Muscle layer of duodenum (tissue), 2 donors: ENCODE data around the gene PLVAP.

Experiments
- H3K27ac ChIP-seq: one replicate; pipeline ENCODE4 v1.7.0; 2013; ENCODE audit warnings: mild to moderate bottlenecking, low read length
- H3K27me3 ChIP-seq: one replicate; pipeline ENCODE4 v1.7.0; 2013; ENCODE audit warnings: low read depth, mild to moderate bottlenecking, control low read depth, low read length
- H3K36me3 ChIP-seq, 2 donors: one replicate each; pipeline ENCODE4 v1.7.0; 2013; ENCODE audit warnings: low read length in 2 of 2, control low read depth in 1 of 2, mild to moderate bottlenecking in 1 of 2; ENCODE audit not compliant: insufficient read depth in 2 of 2, control insufficient read depth in 1 of 2
- H3K4me1 ChIP-seq, 2 donors: one replicate each; pipeline ENCODE4 v1.7.0; 2013; ENCODE audit warnings: low read length in 2 of 2, mild to moderate bottlenecking in 2 of 2, control low read depth in 1 of 2, moderate library complexity in 1 of 2; ENCODE audit not compliant: insufficient read depth in 2 of 2, control insufficient read depth in 1 of 2
- H3K4me3 ChIP-seq, 2 donors: one replicate each; pipeline ENCODE4 v1.7.0; 2013; ENCODE audit warnings: low read length in 2 of 2, low read depth in 1 of 2, mild to moderate bottlenecking in 1 of 2
- H3K9me3 ChIP-seq, 2 donors: one replicate each; pipeline ENCODE4 v1.7.0; 2013; ENCODE audit warnings: low read length in 2 of 2, control low read depth in 1 of 2, mild to moderate bottlenecking in 1 of 2; ENCODE audit not compliant: control insufficient read depth in 1 of 2
- donor health status: healthy.

The PLVAP gene

DNA sequence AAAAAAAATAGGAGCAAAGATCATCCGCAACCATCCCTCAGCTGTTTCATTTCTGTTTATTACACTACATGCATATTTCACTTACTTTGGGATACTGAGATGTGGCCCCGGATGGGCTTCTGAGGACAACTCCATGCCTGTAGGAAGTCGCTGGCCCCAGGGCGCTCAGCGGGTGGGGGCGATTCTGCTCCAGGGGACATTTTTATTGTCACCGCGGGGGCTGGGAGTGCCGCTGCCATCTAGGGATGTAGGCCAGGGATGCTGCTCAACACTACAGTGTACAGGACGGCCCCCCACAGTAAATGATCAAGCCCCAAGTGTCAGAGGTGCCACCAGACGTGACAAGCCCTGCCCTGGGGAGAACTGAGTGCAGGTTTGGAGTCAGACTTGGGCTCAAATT lies 34.7 kb upstream of the PLVAP start:
- no peaks in the 10 kb centered on the region for H3K4me1 ChIP-seq

DNA sequence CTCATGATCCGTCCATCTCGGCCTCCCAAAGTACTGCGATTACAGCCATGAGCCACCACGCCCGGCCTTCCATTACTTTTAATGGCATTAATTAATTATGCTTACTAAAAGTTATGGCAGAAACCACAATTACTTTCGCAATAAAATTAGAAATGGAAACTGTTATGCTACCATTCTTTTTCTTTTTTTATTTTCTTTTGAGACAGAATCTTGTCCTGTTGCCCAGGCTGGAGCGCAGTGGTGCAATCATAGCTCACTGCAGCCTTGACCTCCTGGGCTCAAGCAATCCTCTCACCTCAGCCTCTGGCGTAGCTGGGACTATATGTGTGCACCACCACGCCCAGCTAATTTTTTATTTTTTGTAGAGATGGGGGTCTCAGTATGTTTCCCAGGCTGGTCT lies 32.8 kb upstream of the PLVAP start:
- H3K4me3 ChIP-seq = no peak overlapping the region
- peaks cover 0 to 11% of the 10 kb centered on the region in 2 donors for H3K4me1 ChIP-seq
- peaks cover 0 to 3% of the 10 kb centered on the region in 2 donors for H3K36me3 ChIP-seq
- H3K27ac ChIP-seq = no peak overlapping the region
- no peaks in the 10 kb centered on the region for H3K27me3 ChIP-seq
- no peaks in the 10 kb centered on the region for H3K9me3 ChIP-seq

More for the DNA sequence above, 34.7 kb upstream of the PLVAP start:
- Histone ChIP-seq H3K36me3 (peaks cover 0 to 3% of the 10 kb centered on the region in 2 donors), H3K27me3 (no peaks in the 10 kb centered on the region), H3K9me3 (no peaks in the 10 kb centered on the region), H3K4me3 (no peak overlapping the region), H3K27ac (no peak overlapping the region)

DNA sequence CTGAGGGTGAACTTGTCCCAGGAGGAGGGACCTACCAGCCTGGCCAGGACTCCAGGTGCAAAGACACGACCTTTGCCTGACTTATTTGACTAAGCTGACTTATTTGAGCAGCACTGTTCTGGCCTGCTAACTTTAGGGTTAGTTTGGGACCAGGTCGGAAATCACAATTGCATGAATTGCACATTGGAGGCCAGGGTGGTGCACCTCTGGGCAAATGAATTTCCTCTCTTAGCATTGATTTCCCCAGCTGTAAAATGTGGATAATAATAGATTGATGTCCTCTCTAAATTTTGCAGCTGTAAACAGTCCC lies 29.7 kb upstream of the PLVAP start:
- Histone ChIP-seq H3K36me3 (no peaks in the 10 kb centered on the region), H3K4me1 (peaks cover 0 to 11% of the 10 kb centered on the region in 2 donors), H3K27me3 (no peaks in the 10 kb centered on the region), H3K27ac (peak overlapping the region; percentile 82), H3K9me3 (no peaks in the 10 kb centered on the region), H3K4me3 (peak overlapping the region; percentile 56 to 69)

DNA sequence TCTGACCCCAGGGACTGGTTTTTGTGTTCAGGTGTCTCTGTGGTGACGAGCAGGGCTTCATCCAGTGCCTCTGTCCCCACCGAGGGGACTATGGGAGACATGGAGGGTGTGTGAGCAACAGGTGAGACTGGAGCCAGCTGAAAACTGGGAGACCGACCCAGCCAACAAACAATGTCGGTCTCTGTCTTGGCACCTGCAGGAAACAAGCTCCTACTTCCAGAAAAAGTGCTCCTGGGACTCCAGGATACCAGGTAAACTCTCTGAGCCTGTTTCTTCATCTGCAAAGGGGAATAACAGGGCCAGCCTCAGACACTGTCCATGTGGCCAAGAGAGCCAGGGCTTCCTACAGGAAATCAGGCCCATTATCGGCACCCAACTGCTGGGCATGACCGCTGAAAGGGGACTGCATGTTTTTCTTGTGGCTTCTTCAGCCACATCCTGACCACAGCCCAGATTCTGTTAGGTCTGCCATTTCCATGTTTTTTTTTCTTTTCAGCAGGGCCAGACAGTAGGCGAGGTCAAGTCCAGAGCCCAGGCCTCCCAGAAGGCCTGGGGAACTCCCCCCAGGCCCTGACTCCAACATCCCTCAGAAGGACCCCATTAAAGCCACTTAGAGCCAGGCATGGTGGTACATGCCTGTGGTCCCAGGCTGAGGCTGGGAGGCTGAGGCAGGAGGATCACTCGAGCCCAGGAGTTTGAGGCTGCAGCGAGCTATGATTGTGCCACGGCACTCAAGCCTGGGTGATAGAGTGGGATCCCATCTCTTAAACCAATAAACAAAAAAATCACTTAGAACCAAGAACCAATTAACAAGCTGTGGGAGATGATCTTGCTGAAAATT lies 29.1 kb upstream of the PLVAP start:
- H3K9me3 ChIP-seq = no peaks in the 10 kb centered on the region
- peaks cover 0 to 11% of the 10 kb centered on the region in 2 donors for H3K4me1 ChIP-seq
- H3K36me3 ChIP-seq = no peaks in the 10 kb centered on the region
- H3K27me3 ChIP-seq = no peaks in the 10 kb centered on the region
- H3K27ac ChIP-seq = peak overlapping the region; percentile 82
- H3K4me3 ChIP-seq = peak overlapping the region; percentile 56 to 69

DNA sequence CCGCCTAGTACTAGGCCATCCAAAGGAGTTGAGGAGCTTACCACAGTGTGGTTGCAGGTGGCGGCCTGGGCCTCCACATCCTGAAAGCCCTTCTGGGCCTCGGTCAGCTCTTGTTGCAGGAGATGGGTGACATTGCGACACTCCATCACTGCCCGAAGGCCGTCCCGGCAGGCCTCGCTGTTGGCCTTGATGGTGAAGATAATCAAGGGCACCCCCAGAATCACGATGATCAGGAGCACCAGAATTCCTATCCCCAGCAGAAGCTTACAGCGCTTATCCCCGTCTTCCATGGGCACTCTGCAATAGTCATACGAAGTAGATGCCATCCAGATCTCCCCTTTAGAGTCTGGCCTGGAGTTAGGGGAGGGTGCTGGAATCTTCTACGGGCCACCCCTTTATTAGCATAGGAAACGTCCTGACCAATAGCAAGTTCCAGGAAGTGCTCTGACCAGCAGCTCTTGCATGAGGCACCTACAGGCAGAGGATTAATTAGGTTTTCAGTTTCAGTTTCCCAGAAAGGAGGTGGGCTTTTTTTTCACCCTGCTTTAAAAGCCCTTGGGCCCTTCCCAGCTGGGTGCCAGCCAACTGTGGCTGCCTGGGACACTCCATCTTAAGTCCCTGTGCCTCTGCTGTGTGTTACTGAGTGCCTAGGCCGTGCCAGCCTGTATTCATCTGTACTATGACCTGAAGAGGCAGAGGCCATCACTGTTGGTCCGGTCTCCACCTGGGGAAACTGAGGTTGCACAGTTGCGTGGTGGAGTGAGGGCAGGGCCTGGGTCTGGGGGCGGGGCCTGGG lies 28.3 kb upstream of the PLVAP start, which contains the start of gene BST2:
TSS of gene BST2 (minus strand) at position 381 of the 796 bp plus-strand sequence. CDS start at position 326, 55 bp downstream.
- Histone ChIP-seq H3K4me3 (peak within 1 kb of the TSS; percentile 56 to 69), H3K4me1 (peaks cover 0 to 11% of the 10 kb centered on the region in 2 donors), H3K27ac (peak within 1 kb of the TSS; percentile 82), H3K27me3 (no peaks in the 10 kb centered on the region), H3K9me3 (no peaks in the 10 kb centered on the region), H3K36me3 (no peaks in the 10 kb centered on the region)

DNA sequence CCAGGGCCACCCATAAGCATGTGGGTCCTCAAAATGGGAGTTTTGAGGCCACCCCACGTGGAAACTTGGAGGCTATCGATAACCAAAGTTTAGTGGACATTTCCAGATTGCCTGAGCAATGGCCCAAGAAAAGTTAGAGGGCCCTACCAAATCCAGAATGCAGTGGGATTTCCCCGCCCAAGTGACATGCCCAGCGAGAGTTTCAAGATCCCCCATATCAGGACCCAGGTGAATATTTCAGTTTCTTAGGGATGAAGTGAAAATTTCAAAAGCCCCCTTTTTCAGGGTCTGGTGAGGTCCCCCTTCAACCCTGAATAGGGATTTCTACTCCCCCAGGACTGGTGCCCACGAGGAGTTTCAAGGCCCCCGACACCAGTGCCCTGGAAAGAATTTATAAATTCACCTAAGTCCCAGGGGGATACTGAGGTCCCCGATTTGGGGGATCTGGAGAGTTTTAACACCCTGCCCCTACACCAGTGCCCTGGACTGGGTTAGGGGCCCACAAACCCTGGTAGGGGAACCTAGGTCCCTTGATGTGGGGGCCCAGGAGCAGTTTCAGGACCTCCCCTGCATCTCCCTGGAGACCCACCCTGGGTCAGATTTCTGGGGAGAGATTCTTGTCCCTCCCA lies 27.6 kb upstream of the PLVAP start:
- no peaks in the 10 kb centered on the region for H3K36me3 ChIP-seq
- no peaks in the 10 kb centered on the region for H3K27me3 ChIP-seq
- peak overlapping the region; percentile 82 for H3K27ac ChIP-seq
- H3K4me1 ChIP-seq = peaks cover 0 to 11% of the 10 kb centered on the region in 2 donors
- H3K9me3 ChIP-seq = no peaks in the 10 kb centered on the region
- H3K4me3 ChIP-seq = peak overlapping the region; percentile 56 to 69

DNA sequence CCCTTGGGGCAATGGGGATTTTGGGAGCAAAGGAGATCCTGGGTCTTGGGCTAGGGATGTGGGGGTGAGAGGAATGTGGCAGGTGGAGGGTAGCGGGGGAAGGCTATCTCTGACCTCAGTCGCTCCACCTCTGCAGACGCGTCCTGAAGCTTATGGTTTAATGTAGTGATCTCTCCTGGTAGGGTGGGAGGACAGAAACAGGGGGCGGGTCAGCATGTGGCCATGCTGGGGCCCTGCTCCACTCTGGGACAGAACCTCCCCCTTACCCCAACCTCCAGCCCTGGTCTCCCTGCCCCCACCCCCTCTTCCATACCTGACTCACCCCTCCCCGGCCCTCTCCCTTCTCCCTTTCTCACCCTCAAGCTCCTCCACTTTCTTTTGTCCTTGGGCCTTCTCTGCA lies 26.9 kb upstream of the PLVAP start:
- no peak overlapping the region for H3K27ac ChIP-seq
- H3K36me3 ChIP-seq = no peaks in the 10 kb centered on the region
- H3K9me3 ChIP-seq = no peaks in the 10 kb centered on the region
- H3K4me1 ChIP-seq = peaks cover 0 to 11% of the 10 kb centered on the region in 2 donors
- H3K27me3 ChIP-seq = no peaks in the 10 kb centered on the region
- H3K4me3 ChIP-seq = peak overlapping the region; percentile 56 to 69

DNA sequence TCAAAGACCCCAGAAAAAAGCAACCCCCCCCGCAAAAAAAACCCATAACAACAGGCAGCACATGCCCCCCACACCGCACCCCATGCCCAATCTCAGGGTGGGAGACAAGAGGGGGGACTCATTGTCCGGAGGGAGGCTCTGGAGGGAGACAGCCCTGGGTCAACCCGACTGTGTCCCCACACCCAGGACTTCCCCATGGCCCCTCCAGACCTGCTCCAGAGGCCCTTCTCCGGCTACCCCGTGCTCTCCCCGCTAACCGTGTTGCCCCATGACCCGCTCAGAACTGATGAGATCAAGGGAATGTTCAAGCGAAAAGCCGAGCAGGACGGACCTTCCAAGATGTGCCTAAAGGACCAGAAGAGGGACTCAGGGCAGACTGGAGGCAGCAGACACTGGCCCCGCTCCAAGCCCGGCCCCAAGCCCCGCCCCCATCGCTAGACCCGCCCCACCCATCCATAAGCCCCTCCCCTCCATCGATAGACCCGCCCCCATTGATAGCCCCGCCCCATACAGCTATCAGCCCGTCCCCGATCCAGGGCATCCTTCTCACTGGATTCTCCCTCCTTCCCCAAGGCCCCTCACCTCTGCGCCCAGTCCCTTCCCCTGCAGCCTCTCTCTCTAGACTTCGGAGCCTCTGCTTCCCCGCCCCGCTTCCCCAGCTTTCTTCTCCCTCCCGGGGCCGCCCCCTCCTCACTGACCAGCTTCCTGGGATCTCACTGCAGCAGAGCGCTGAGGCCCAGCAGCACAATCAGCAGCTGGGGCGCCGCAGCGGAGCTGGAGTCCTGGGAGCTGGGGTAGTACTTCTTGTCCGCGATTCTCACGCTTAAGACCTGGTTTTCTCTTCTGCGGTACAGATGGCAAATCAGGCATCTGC lies 26.1 kb upstream of the PLVAP start:
- Histone ChIP-seq H3K36me3 (no peaks in the 10 kb centered on the region), H3K27ac (no peak overlapping the region), H3K4me3 (peak overlapping the region in 1 of 2 donors; percentile 56), H3K27me3 (no peaks in the 10 kb centered on the region), H3K4me1 (peaks cover 0 to 11% of the 10 kb centered on the region in 2 donors), H3K9me3 (no peaks in the 10 kb centered on the region)

DNA sequence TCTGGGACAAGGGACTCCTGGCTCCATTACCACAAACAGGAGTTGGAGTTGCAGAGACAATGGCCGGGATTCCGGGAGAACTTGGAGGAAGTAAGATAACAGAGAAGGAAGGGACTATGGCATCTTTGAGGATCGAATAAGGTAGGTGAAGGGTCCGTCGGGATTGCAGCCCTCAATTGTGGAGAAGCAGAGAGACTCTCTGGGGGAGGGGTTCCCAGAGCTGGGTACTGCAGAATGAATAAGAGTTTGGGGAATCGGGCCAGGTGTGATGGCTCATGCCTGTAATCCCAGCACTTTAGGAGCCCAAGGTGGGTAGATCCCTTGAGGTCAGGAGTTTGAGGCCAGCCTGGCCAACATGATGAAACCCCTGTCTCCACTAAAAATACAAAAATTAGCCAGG lies 24.5 kb upstream of the PLVAP start:
- no peak overlapping the region for H3K27ac ChIP-seq
- no peaks in the 10 kb centered on the region for H3K27me3 ChIP-seq
- H3K4me3 ChIP-seq = no peak overlapping the region
- H3K36me3 ChIP-seq = no peaks in the 10 kb centered on the region
- H3K9me3 ChIP-seq = no peaks in the 10 kb centered on the region
- peaks cover 0 to 10% of the 10 kb centered on the region in 2 donors for H3K4me1 ChIP-seq

DNA sequence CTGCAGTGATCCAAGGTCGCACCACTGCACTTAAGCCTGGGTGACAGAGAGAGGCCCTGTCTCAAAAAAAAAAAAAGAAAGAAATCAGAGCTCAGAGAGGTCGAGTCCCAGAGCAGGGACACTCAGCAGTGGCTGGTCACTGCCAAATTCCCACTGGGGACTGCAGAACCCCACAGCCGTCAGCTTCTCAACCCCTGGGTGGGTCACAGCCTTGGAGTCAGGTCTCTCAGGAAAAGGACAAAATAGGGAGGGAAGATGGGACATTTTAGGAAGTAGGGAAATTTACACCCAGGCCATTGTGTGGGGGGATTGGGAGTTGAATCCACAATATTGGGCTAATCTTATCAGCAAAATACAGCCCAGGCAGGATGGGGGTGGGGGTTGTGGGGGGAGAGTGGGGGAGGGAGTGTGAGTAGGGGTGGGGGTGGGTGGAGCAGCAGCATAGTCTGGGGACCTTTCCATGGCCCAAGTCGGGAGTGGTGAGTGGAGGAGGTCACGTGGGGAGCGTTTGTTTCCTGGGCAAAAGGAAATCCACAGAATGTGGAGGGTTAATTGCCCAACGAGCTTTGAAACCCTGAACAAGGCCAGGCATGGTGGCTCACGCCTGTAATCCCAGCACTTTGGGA lies 21.9 kb upstream of the PLVAP start:
- no peaks in the 10 kb centered on the region for H3K27me3 ChIP-seq
- H3K36me3 ChIP-seq = no peaks in the 10 kb centered on the region
- no peaks in the 10 kb centered on the region for H3K9me3 ChIP-seq
- H3K27ac ChIP-seq = no peak overlapping the region
- H3K4me1 ChIP-seq = peaks cover 0 to 1% of the 10 kb centered on the region in 2 donors
- H3K4me3 ChIP-seq = no peak overlapping the region
